ENCODE results near the gene IQCH.
A peak's percentile ranks its signal among the peaks of the same experiment; 100 is the strongest.

The IQCH gene

GRCh38 chr15:67508407-67508806 lies 253.8 kb downstream of the IQCH start:
- DNase-seq: no peak

GRCh38 chr15:67509918-67510317 lies 255.3 kb downstream of the IQCH start:
- no peak for DNase-seq

GRCh38 chr15:67510597-67511190 lies 256.1 kb downstream of the IQCH start:
- DNase-seq: no peak

- no peak for DNase-seq
Measured at GRCh38 chr15:67511606-67512005, 257.0 kb downstream of the IQCH start.

GRCh38 chr15:67512140-67512539 lies 257.6 kb downstream of the IQCH start:
- peak; percentile 72 for DNase-seq

GRCh38 chr15:67512933-67513714 lies 258.5 kb downstream of the IQCH start:
- no peak for DNase-seq

GRCh38 chr15:67515090-67515489 lies 260.5 kb downstream of the IQCH start:
- DNase-seq: no peak

- no peak for DNase-seq
Measured at GRCh38 chr15:67515557-67515956, 261.0 kb downstream of the IQCH start.

GRCh38 chr15:67520321-67521028 lies 265.9 kb downstream of the IQCH start:
- no peak for DNase-seq

GRCh38 chr15:67521029-67521782 lies 266.6 kb downstream of the IQCH start, which contains the start of gene C15orf61:
C15orf61 (plus strand) TSS chr15:67521131; CDS start chr15:67521249, 118 bp downstream.
- DNase-seq: peak; percentile 58

GRCh38 chr15:67521783-67522568 lies 267.4 kb downstream of the IQCH start:
- DNase-seq: no peak

- DNase-seq: no peak
Measured at GRCh38 chr15:67523330-67523729, 268.7 kb downstream of the IQCH start.

- DNase-seq: no peak
Measured at GRCh38 chr15:67524235-67524634, 269.6 kb downstream of the IQCH start.

GRCh38 chr15:67528513-67528912 lies 273.9 kb downstream of the IQCH start:
- DNase-seq: no peak

- no peak for DNase-seq
Measured at GRCh38 chr15:67531379-67531914, 276.9 kb downstream of the IQCH start.

- no peak for DNase-seq
Measured at GRCh38 chr15:67533873-67534272, 279.3 kb downstream of the IQCH start.

GRCh38 chr15:67534360-67534759 lies 279.8 kb downstream of the IQCH start:
- no peak for DNase-seq

GRCh38 chr15:67537771-67538170 lies 283.2 kb downstream of the IQCH start:
- no peak for DNase-seq

GRCh38 chr15:67542420-67543347 lies 288.1 kb downstream of the IQCH start, which contains the start of gene MAP2K5:
MAP2K5 (plus strand) TSS chr15:67542703; CDS start chr15:67543336, 633 bp downstream.
- peak; percentile 46 for DNase-seq

GRCh38 chr15:67543348-67543718 lies 288.7 kb downstream of the IQCH start:
- no peak for DNase-seq

GRCh38 chr15:67544475-67544874 lies 289.9 kb downstream of the IQCH start:
- no peak for DNase-seq
